Naive thymus-derived CD8-positive, alpha-beta T cell (primary cell): ENCODE results near the gene MCFD2. TPM values are rescaled to one million over a fixed set of nuclear protein-coding genes. Genes with fewer than 3 reads are reported as not detected.

ENCODE experiments used
- ATAC-seq, 2 donors: fragments of 150-1000 bp; cut with Tn5 transposase in 1 of 2; sonication (Bioruptor Pico), chemical (Tn5 transposase) in 1 of 2; 1 replicate in 1 of 2; 2 replicates in 1 of 2; pipeline ENCODE4 v1.10.0; 2021; ENCODE audit warnings: mild to moderate bottlenecking in 2 of 2, moderate library complexity in 2 of 2
- POLR2A ChIA-PET: fragments of 350-600 bp; sonication (Branson Sonifier 250); formaldehyde crosslinking; loops from one replicate; lab custom pipeline; 2021; ENCODE audit warnings: antibody characterized with exemption; lab: Charles Lee
- DNase-seq, 10 donors: peaks; one replicate each; pipeline versions ENCODE4 v3.0.0 to v3.0.0-alpha.2; 2020 to 2022
- H3K27ac Mint-ChIP-seq, 10 donors: one replicate each; pipeline ENCODE4 v1.8.0; 2020 to 2022; ENCODE audit warnings: mild to moderate bottlenecking in 10 of 10, mixed read lengths in 10 of 10, moderate library complexity in 4 of 10, inconsistent platforms in 1 of 10
- H3K27me3 Mint-ChIP-seq, 5 donors: one replicate each; pipeline ENCODE4 v1.8.0; 2021 to 2022; ENCODE audit warnings: mixed read lengths in 5 of 5
- H3K36me3 Mint-ChIP-seq, 3 donors: one replicate each; pipeline ENCODE4 v1.8.0; 2020 to 2022; ENCODE audit warnings: mixed read lengths in 3 of 3, mild to moderate bottlenecking in 2 of 3, inconsistent platforms in 1 of 3
- H3K4me1 Mint-ChIP-seq, 4 donors: one replicate each; pipeline ENCODE4 v1.8.0; 2021 to 2022; ENCODE audit warnings: mixed read lengths in 4 of 4
- H3K4me3 Mint-ChIP-seq, 10 donors: one replicate each; pipeline ENCODE4 v1.8.0; 2020 to 2022; ENCODE audit warnings: mild to moderate bottlenecking in 10 of 10, mixed read lengths in 10 of 10, moderate library complexity in 6 of 10, inconsistent platforms in 1 of 10
- H3K9me3 Mint-ChIP-seq, 9 donors: one replicate each; pipeline ENCODE4 v1.8.0; 2020 to 2022; ENCODE audit warnings: mixed read lengths in 9 of 9, mild to moderate bottlenecking in 3 of 9, inconsistent platforms in 1 of 9, moderate library complexity in 1 of 9
- polyA plus RNA-seq, 3 donors: library from polyadenylated mRNA; unstranded; fragments of 300-500 nt; fragmentation: Illumina TruSeq; gene quantifications; one replicate each; pipeline ENCODE4 v1.2.3, GENCODE V29; 2021
- total RNA-seq, 8 experiments: library from RNA in 2 of 8; stranded (reverse) in 2 of 8; gene quantifications; one replicate each; pipeline ENCODE4 v1.2.3 and lab custom pipeline; 2021 to 2026

The MCFD2 gene
- total RNA-seq: 10 to 100 TPM; 37.5 to 42.4 TPM
- polyA plus RNA-seq: 10 to 100 TPM; 23.5 to 29.1 (median 26.2) TPM
- 34.0 to 144 (median 88.5) reads per million in 6 experiments for total RNA-seq (lab: John Stamatoyannopoulos, UW)

DNA sequence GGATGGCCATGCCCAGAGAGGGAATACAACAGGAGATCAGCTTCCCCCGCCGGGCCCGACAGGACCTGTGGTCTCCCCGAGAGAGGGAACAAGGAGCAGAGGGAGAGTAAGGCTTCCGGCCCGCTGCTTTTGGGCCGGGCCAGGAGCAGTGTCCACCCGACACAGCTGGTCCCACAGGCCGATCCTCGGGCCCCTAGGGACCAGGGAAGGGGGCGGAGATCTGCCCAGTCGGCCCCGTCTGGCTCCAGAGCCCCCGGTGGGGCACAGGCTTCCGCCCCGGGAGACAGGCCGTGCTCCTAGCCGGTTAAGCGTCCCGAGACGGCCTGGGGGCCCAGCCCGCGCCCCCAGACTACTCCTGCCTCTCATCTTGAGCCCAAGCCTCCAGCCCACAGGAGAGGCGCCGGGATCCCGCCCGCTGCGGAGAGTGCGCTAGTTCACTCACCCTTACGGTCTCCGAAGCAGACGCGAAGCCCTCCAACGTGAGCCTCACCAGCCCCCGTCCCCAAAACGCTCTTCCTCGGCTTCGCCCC is at the start of gene MCFD2:
MCFD2 (minus strand) TSS at position 526 of the 530 bp plus-strand sequence. CDS start 6,635 bp downstream, outside the sequence.
- H3K27ac Mint-ChIP-seq: peak within 1 kb of the TSS; percentile 90 to 99 (median 97)
- H3K27me3 Mint-ChIP-seq: no peaks in the 10 kb centered on the region
- peak in 1 of 10 donors; percentile 84 for DNase-seq
- no peaks in the 10 kb centered on the region for H3K9me3 Mint-ChIP-seq
- POLR2A ChIA-PET: interaction anchor here (1.3 kb wide), 1 partner anchor 70 kb away, joined by 4 read pairs; no protein-coding TSS in a partner anchor
- H3K4me3 Mint-ChIP-seq: peak within 1 kb of the TSS; percentile 91 to 98 (median 92)
- peaks cover 0 to 16% (median 3%) of the 10 kb centered on the region in 3 donors for H3K36me3 Mint-ChIP-seq
- ATAC-seq: no peak
- peaks cover 33 to 63% (median 52%) of the 10 kb centered on the region in 4 donors for H3K4me1 Mint-ChIP-seq

- no peak for ATAC-seq
- Mint-ChIP-seq H3K4me3 (no peak overlapping the region), H3K27ac (peak overlapping the region in 3 of 10 donors; percentile 32 to 63 (median 41)), H3K27me3 (no peaks in the 10 kb centered on the region), H3K4me1 (peaks cover 9 to 40% (median 22%) of the 10 kb centered on the region in 4 donors), H3K9me3 (no peaks in the 10 kb centered on the region), H3K36me3 (peaks cover 0 to 26% (median 6%) of the 10 kb centered on the region in 3 donors)
- POLR2A ChIA-PET: no interaction called here
- DNase-seq: no peak
Measured at GRCh38 chr2:46964835-46965560, 49.4 kb upstream of the MCFD2 start.

- POLR2A ChIA-PET: no interaction called here
Measured at GRCh38 chr2:46963941-46964673, 48.5 kb upstream of the MCFD2 start.

DNA sequence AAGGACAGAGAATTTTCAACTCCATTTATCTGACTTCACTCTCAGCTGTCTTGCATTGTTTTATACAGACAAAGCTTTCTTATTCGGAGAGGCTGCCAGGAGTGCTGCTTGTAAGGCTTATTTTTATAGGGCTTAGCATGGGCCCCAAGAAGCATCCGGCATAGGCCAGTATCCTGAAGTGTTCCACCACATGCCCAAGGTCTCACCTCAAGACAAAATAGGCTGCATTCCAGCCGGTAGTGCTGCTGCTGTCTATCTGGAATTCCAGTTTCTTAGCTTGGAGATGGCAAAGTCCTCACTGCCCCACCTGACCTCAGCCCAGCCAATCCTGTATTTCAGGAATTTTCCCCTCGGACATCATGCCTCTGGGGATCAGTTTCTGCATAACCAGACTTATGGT is 47.6 kb upstream of the MCFD2 start:
- DNase-seq: no peak
- H3K4me3 Mint-ChIP-seq: no peak overlapping the region
- ATAC-seq: no peak
- POLR2A ChIA-PET: no interaction called here
- peak overlapping the region in 1 of 10 donors; percentile 76 for H3K27ac Mint-ChIP-seq
- no peaks in the 10 kb centered on the region for H3K9me3 Mint-ChIP-seq
- peaks cover 0 to 37% (median 4%) of the 10 kb centered on the region in 3 donors for H3K36me3 Mint-ChIP-seq
- H3K4me1 Mint-ChIP-seq: peaks cover 14 to 30% (median 22%) of the 10 kb centered on the region in 4 donors
- H3K27me3 Mint-ChIP-seq: no peaks in the 10 kb centered on the region

More at GRCh38 chr2:46963941-46964673, 48.5 kb upstream of the MCFD2 start:
- DNase-seq: no peak
- Mint-ChIP-seq H3K4me3 (no peak overlapping the region), H3K4me1 (peaks cover 9 to 38% (median 22%) of the 10 kb centered on the region in 4 donors), H3K27me3 (no peaks in the 10 kb centered on the region), H3K27ac (peak overlapping the region in 5 of 10 donors; percentile 61 to 91 (median 80)), H3K36me3 (peaks cover 0 to 33% (median 4%) of the 10 kb centered on the region in 3 donors), H3K9me3 (no peaks in the 10 kb centered on the region)
- ATAC-seq: no peak

- Mint-ChIP-seq H3K27ac (peak overlapping the region in 1 of 10 donors; percentile 28), H3K9me3 (no peaks in the 10 kb centered on the region), H3K4me1 (peaks cover 14 to 26% (median 21%) of the 10 kb centered on the region in 4 donors), H3K36me3 (peaks cover 0 to 41% (median 4%) of the 10 kb centered on the region in 3 donors), H3K27me3 (no peaks in the 10 kb centered on the region), H3K4me3 (no peak overlapping the region)
- POLR2A ChIA-PET: no interaction called here
- ATAC-seq: no peak
- no peak for DNase-seq
Measured at GRCh38 chr2:46962751-46963150, 47.1 kb upstream of the MCFD2 start.

GRCh38 chr2:46960618-46961017 is 45.0 kb upstream of the MCFD2 start:
- Mint-ChIP-seq H3K4me1 (peaks cover 15 to 29% (median 17%) of the 10 kb centered on the region in 4 donors), H3K36me3 (peaks cover 0 to 51% (median 9%) of the 10 kb centered on the region in 3 donors), H3K4me3 (no peak overlapping the region), H3K27ac (peak overlapping the region in 2 of 10 donors; percentile 40 to 55), H3K9me3 (no peaks in the 10 kb centered on the region), H3K27me3 (no peaks in the 10 kb centered on the region)
- ATAC-seq (no peak), DNase-seq (no peak)
- POLR2A ChIA-PET: interaction anchor here (0.6 kb wide), 1 partner anchor 479 kb away, joined by 3 read pairs; no protein-coding TSS in a partner anchor

DNA sequence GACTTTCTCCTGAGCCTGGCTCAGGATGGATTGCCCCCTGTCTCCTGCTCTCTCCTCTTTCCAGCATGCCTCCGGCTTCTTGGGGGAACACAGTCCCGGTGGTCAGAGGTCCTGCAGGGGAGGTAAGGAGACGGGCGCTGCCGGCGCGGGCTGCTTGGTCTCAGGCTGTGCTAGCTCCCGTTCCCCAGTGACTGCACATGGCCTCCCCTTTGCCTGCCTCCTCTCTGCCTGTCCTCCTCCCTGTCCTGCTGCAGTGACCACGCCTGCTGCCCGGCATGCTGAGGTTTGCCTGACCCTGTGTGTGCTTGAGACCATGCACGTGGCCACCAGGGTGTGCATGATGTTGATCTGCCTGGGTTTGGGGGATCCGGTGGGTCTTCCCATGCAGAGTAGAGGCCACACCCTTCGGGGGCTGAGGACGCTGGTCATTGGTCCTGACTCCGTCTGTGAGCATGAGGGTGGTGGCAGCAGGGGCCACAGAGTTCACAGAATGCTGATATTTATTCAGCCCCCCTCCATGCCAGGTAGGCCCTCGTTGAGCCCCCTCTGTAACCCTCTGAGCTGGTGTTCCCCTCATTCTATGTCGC is 42.9 kb upstream of the MCFD2 start:
- POLR2A ChIA-PET: interaction anchor here (0.6 kb wide), 1 partner anchor 30 kb away, joined by 3 read pairs; no protein-coding TSS in a partner anchor
- peaks cover 0 to 70% (median 9%) of the 10 kb centered on the region in 3 donors for H3K36me3 Mint-ChIP-seq
- H3K27me3 Mint-ChIP-seq: no peaks in the 10 kb centered on the region
- H3K27ac Mint-ChIP-seq: peak overlapping the region in 1 of 10 donors; percentile 55
- no peak for DNase-seq
- no peak for ATAC-seq
- no peaks in the 10 kb centered on the region for H3K9me3 Mint-ChIP-seq
- H3K4me1 Mint-ChIP-seq: peaks cover 9 to 17% (median 17%) of the 10 kb centered on the region in 4 donors
- no peak overlapping the region for H3K4me3 Mint-ChIP-seq

GRCh38 chr2:46956981-46957531 is 41.5 kb upstream of the MCFD2 start:
- Mint-ChIP-seq H3K4me3 (peak overlapping the region in 1 of 10 donors; percentile 8), H3K36me3 (peaks cover 0 to 80% (median 5%) of the 10 kb centered on the region in 3 donors), H3K27me3 (no peaks in the 10 kb centered on the region), H3K9me3 (no peaks in the 10 kb centered on the region), H3K27ac (peak overlapping the region in 1 of 10 donors; percentile 25), H3K4me1 (peaks cover 4 to 15% (median 11%) of the 10 kb centered on the region in 4 donors)
- ATAC-seq (no peak), DNase-seq (no peak)
- POLR2A ChIA-PET: interaction anchor here (1.5 kb wide), 1 partner anchor 10 kb away, joined by 3 read pairs; no protein-coding TSS in a partner anchor

DNA sequence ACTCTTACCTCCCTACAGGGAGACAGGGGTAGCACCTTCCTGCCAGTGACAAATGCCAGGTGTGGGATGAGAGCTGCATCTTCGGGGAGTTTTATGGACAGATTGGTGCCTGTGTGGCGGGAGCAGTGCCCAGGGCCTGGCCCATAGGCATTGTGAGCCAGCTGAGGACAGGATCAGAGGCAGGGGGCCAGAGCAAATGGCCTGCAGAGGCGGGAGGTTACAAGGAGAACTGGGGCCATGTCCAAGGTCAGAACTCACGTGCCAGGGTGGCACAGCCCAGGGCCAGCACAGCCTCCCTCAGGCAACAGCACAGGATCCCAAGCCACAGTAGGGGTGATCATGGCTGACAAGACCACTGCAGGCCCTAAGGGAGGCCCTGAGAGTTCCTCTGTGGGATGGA is 40.2 kb upstream of the MCFD2 start:
- Mint-ChIP-seq H3K4me3 (no peak overlapping the region), H3K9me3 (no peaks in the 10 kb centered on the region), H3K4me1 (peaks cover 12 to 17% (median 15%) of the 10 kb centered on the region in 4 donors), H3K27ac (peak overlapping the region in 5 of 10 donors; percentile 23 to 92 (median 33)), H3K27me3 (no peaks in the 10 kb centered on the region), H3K36me3 (peaks cover 0 to 88% (median 9%) of the 10 kb centered on the region in 3 donors)
- ATAC-seq (no peak), DNase-seq (no peak)
- POLR2A ChIA-PET: interaction anchor here (0.9 to 1.5 kb wide), 2 partner anchors 9 to 11 kb away, joined by 3 to 5 read pairs; no protein-coding TSS in a partner anchor

GRCh38 chr2:46954951-46955571 is 39.5 kb upstream of the MCFD2 start:
- H3K27ac Mint-ChIP-seq: peak overlapping the region in 6 of 10 donors; percentile 32 to 92 (median 82)
- DNase-seq (no peak), ATAC-seq (no peak)
- H3K36me3 Mint-ChIP-seq: peaks cover 0 to 87% (median 11%) of the 10 kb centered on the region in 3 donors
- H3K4me1 Mint-ChIP-seq: peaks cover 15 to 24% (median 19%) of the 10 kb centered on the region in 4 donors
- POLR2A ChIA-PET: interaction anchor here (0.9 kb wide), 1 partner anchor 12 kb away, joined by 5 read pairs; no protein-coding TSS in a partner anchor
- no peaks in the 10 kb centered on the region for H3K9me3 Mint-ChIP-seq
- H3K4me3 Mint-ChIP-seq: no peak overlapping the region
- H3K27me3 Mint-ChIP-seq: no peaks in the 10 kb centered on the region

DNA sequence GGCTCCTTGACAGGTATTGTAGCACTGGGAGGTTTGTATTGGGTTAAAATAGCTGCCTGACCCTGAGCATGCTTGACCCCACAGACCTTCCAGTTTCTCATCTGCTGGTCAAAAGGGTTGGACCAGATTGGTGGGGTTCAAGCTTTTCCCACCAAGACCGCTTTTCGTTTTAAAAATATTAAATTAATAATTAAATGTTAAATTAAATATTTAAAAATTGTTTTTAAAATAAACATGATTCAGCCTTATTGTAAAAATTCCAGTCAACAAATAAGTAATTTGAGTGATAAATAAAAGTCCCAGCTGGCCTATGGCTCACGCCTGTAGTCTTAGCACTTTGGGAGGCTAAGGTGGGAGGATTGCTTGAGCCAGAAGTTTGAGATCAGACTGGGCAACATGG is 36.6 kb upstream of the MCFD2 start:
- POLR2A ChIA-PET: no interaction called here
- peaks cover 0 to 75% (median 11%) of the 10 kb centered on the region in 3 donors for H3K36me3 Mint-ChIP-seq
- no peak overlapping the region for H3K4me3 Mint-ChIP-seq
- H3K27ac Mint-ChIP-seq: peak overlapping the region in 3 of 10 donors; percentile 50 to 80 (median 77)
- no peak for ATAC-seq
- no peaks in the 10 kb centered on the region for H3K9me3 Mint-ChIP-seq
- no peaks in the 10 kb centered on the region for H3K27me3 Mint-ChIP-seq
- DNase-seq: no peak
- peaks cover 19 to 45% (median 38%) of the 10 kb centered on the region in 4 donors for H3K4me1 Mint-ChIP-seq
